GM18499 (cell line): ENCODE results near the gene FBXO39.
"Not testable (repeated sequence)": the region's sequence is repeated elsewhere in the genome, so short reads cannot be mapped to it uniquely, and the experiment has no call there.

Source experiments
- ATAC-seq: cut with Tn5 transposase; IDR thresholded peaks from one replicate; pipeline ENCODE4 v1.9.1; 2021; ENCODE audit warnings: moderate number of reproducible peaks; ENCODE audit not compliant: insufficient read depth, unreplicated experiment

Gene FBXO39

GRCh38 chr17:6775871-6776405 lies at the start of gene FBXO39:
FBXO39 (plus strand) TSS chr17:6776215; CDS start chr17:6779869, 3,654 bp downstream.
- ATAC-seq = no peak

GRCh38 chr17:6729531-6729930 lies 46.5 kb upstream of the FBXO39 start:
- ATAC-seq = no peak

- not testable (repeated sequence) for ATAC-seq
Observed at GRCh38 chr17:6746665-6747064, 29.4 kb upstream of the FBXO39 start.

DNA sequence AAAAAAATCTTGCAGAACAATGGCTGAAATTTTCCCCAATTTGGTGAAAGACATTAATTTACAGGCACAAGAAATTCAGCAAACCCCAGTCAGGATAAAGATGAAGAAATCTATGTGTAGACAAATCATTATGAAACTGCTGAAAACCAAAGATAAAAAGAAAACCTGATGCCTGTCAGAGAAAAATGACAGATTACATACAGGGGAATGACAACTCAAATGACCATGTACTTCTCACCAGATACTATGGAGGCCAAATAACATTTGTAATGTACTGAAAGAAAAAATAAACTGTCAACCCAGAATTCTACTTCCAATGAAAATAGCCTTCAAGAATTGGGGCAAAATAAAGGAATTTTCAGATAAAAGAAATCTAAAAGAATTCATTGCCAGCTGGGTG lies 27.4 kb upstream of the FBXO39 start:
- ATAC-seq = no peak

- ATAC-seq = no peak
Observed at GRCh38 chr17:6749519-6749918, 26.5 kb upstream of the FBXO39 start.

- ATAC-seq = no peak
Observed at GRCh38 chr17:6752068-6752909, 23.7 kb upstream of the FBXO39 start.

- ATAC-seq = no peak
Observed at GRCh38 chr17:6753006-6753445, 23.0 kb upstream of the FBXO39 start.

- ATAC-seq = no peak
Observed at GRCh38 chr17:6753546-6753945, 22.5 kb upstream of the FBXO39 start.

DNA sequence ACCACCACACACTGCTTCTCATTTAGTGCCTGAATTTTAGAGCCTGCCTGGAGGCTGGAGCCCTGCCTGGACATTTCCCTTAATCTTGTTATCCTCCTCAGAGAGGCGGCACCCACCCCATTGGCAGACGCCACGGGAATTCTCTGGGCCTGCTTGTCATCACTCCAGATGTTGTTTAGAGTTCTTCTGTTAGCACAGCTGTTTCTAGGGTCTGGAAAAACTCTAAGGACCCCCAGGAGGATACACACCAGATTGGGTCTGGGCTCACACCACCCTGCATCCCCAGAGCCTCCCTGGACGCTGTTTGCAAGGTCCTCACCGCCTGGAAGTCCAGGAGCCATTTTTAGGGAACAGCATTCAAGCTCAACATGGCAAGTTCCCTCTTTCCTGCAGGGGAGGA lies 20.7 kb upstream of the FBXO39 start:
- ATAC-seq = no peak

DNA sequence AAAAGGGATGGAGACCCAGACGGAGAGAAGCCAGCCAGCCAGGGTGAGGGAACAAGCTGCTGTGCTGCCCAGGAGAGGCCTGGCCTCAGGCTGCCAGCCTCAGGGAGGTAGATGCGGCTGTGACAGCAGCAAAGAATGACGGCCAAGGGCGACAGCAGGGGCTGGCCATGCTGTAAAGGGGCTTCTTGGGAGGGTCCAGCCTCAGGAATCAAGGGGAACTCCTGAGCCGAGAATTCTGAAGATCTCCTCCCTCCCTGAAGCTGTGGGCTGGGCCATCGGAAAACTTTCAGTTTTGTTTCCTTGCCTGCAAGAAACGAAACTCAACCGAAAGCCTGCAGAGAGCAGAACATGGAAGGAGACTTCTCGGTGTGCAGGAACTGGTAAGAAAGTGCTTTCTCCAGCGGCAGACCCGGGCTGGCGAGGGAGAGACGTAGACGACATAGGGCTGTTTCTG lies 20.3 kb upstream of the FBXO39 start, which contains the start of gene XAF1:
Gene XAF1 (plus strand): TSS at position 316 of the 454 bp plus-strand sequence. CDS start 33 bp downstream, at position 349.
- no peak for ATAC-seq

GRCh38 chr17:6756425-6757031 lies 19.5 kb upstream of the FBXO39 start:
- ATAC-seq = no peak

- no peak for ATAC-seq
Observed at GRCh38 chr17:6757747-6758146, 18.3 kb upstream of the FBXO39 start.

- ATAC-seq = no peak
Observed at GRCh38 chr17:6761779-6762178, 14.2 kb upstream of the FBXO39 start.

DNA sequence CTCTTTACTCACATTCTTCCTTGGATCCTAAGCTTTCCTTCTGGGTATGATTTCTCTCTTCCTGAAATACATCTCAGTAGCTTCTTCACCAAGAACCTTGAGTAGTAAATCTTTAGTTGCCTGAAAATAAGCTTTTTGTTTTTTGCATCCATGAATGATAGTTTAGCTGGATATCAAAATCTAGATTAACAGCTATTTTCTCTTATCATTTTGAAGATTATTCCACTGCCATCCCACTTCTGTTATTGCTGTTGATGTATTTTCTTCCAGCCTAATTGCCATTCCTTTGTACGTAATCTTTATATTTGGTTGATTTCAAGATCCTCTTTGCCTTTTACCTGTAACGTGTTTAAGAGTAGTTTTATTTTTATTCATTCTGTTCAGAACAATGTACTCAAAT lies 7.6 kb upstream of the FBXO39 start:
- ATAC-seq = no peak

GRCh38 chr17:6772016-6772415 lies 4.0 kb upstream of the FBXO39 start:
- no peak for ATAC-seq

- not testable (repeated sequence) for ATAC-seq
Observed at GRCh38 chr17:6774906-6775305, 1.1 kb upstream of the FBXO39 start.

GRCh38 chr17:6779411-6779810 lies 3.4 kb downstream of the FBXO39 start:
- ATAC-seq = no peak

- no peak for ATAC-seq
Observed at GRCh38 chr17:6780001-6780400, 4.0 kb downstream of the FBXO39 start.

GRCh38 chr17:6780886-6781285 lies 4.9 kb downstream of the FBXO39 start:
- no peak for ATAC-seq

GRCh38 chr17:6782244-6782643 lies 6.2 kb downstream of the FBXO39 start:
- no peak for ATAC-seq

DNA sequence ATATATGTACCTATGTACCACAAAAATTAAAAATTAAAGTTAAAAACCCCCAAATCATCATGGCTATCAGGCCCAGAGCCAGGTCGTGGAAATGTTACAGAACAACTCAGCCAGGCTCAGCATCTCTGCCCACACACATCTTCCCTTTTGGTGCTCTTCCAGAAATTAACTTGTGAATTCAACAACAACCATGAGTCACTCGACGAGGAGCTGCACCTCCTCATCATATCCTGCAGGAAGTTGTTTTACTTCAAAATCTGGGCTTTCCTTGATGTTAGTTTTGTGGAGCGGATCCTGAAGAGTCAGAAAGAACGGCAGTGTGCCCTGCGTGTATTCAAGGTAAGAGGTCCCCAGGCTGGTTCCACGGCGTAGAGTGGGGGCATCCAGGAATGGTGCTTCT lies 10.6 kb downstream of the FBXO39 start:
- no peak for ATAC-seq
